C4-2B (cell line): ENCODE data around the gene SNTG2.

ENCODE experiments used
- H3K27ac ChIP-seq: fragments of 450-650 bp; 2 replicates; pipeline ENCODE4 v1.5.1; 2017
- CTCF ChIP-seq: fragments of 450-650 bp; conservative IDR thresholded peaks from 2 replicates; pipeline ENCODE4 v1.5.1; 2017; ENCODE audit warnings: mild to moderate bottlenecking
- ZFX ChIP-seq: fragments of 450-650 bp; IDR thresholded peaks from 2 replicates; pipeline ENCODE4 v1.6.1; 2017

SNTG2 gene

GRCh38 chr2:1136067-1136466 is 185.4 kb downstream of the SNTG2 start:
- TF ChIP-seq CTCF (peak; percentile 63), ZFX (no peak)
- no peak overlapping the region for H3K27ac ChIP-seq

- H3K27ac ChIP-seq: no peak overlapping the region
- TF ChIP-seq ZFX: no peak
- no peak for TF ChIP-seq CTCF
Measured at GRCh38 chr2:1136846-1137245, 186.2 kb downstream of the SNTG2 start.

GRCh38 chr2:1137264-1137663 is 186.6 kb downstream of the SNTG2 start:
- TF ChIP-seq ZFX: no peak
- TF ChIP-seq CTCF: no peak
- no peak overlapping the region for H3K27ac ChIP-seq

GRCh38 chr2:1137913-1138391 is 187.3 kb downstream of the SNTG2 start:
- no peak for TF ChIP-seq CTCF
- no peak for TF ChIP-seq ZFX

GRCh38 chr2:1140389-1141003 is 189.8 kb downstream of the SNTG2 start:
- no peak for TF ChIP-seq ZFX
- peak; percentile 99 for TF ChIP-seq CTCF
- no peak overlapping the region for H3K27ac ChIP-seq

More at GRCh38 chr2:1137913-1138391, 187.3 kb downstream of the SNTG2 start:
- no peak overlapping the region for H3K27ac ChIP-seq

GRCh38 chr2:1141079-1141478 is 190.4 kb downstream of the SNTG2 start:
- no peak overlapping the region for H3K27ac ChIP-seq
- no peak for TF ChIP-seq CTCF
- no peak for TF ChIP-seq ZFX

- H3K27ac ChIP-seq: no peak overlapping the region
- TF ChIP-seq ZFX (no peak), CTCF (no peak)
Measured at GRCh38 chr2:1143129-1143528, 192.5 kb downstream of the SNTG2 start.
